Mesenchymal stem cell (in vitro differentiated cells and primary cell): ENCODE results near the gene BABAM2.

Source experiments
- DNase-seq: peaks from one replicate; pipeline ENCODE4 v3.0.0-alpha.2; 2013
- H2AFZ ChIP-seq: one replicate; pipeline ENCODE4 v1.6.1; 2013; ENCODE audit warnings: low read depth, mild to moderate bottlenecking, control low read depth, inconsistent platforms, low read length, moderate library complexity
- H2AK5ac ChIP-seq: 2 replicates; pipeline ENCODE4 v1.6.1; 2013; ENCODE audit warnings: low read length, moderate library complexity, mild to moderate bottlenecking, inconsistent platforms; ENCODE audit not compliant: severe bottlenecking
- H2BK120ac ChIP-seq: one replicate; pipeline ENCODE4 v1.6.1; 2013; ENCODE audit warnings: low read depth, mild to moderate bottlenecking, inconsistent platforms, low read length, moderate library complexity
- H2BK12ac ChIP-seq, 2 experiments: one replicate each; pipeline ENCODE4 v1.6.1; 2013; ENCODE audit warnings: inconsistent platforms in 2 of 2, low read length in 2 of 2, mild to moderate bottlenecking in 2 of 2, moderate library complexity in 2 of 2, control low read depth in 1 of 2
- H2BK15ac ChIP-seq: one replicate; pipeline ENCODE4 v1.6.1; 2013; ENCODE audit warnings: mild to moderate bottlenecking, low read depth, inconsistent platforms; ENCODE audit not compliant: poor library complexity, severe bottlenecking
- H2BK5ac ChIP-seq: 2 replicates; pipeline ENCODE4 v1.6.1; 2013; ENCODE audit warnings: low read depth, mild to moderate bottlenecking, low read length, control low read depth, inconsistent platforms; ENCODE audit not compliant: poor library complexity, severe bottlenecking
- H3K14ac ChIP-seq, 2 experiments: one replicate each; pipeline ENCODE4 v1.6.1; 2013; ENCODE audit warnings: inconsistent platforms in 2 of 2, low read length in 2 of 2, control low read depth in 1 of 2, mild to moderate bottlenecking in 1 of 2, moderate library complexity in 1 of 2
- H3K18ac ChIP-seq, 2 experiments: one replicate each; pipeline ENCODE4 v1.6.1; 2013; ENCODE audit warnings: inconsistent platforms in 2 of 2, low read length in 2 of 2, control low read depth in 1 of 2, low read depth in 1 of 2, mild to moderate bottlenecking in 1 of 2
- H3K23ac ChIP-seq, 2 experiments: one replicate each; pipeline ENCODE4 v1.6.1; 2013; ENCODE audit warnings: inconsistent platforms in 2 of 2, low read length in 2 of 2, mild to moderate bottlenecking in 2 of 2, moderate library complexity in 2 of 2, control low read depth in 1 of 2
- H3K27ac ChIP-seq: 2 replicates; pipeline ENCODE4 v1.5.1; 2013; ENCODE audit warnings: mild to moderate bottlenecking, moderate library complexity, low read length, control low read depth, inconsistent platforms; ENCODE audit not compliant: poor library complexity, severe bottlenecking
- H3K27me3 ChIP-seq, 2 experiments: 2 replicates each; pipeline versions ENCODE4 v1.6.1 to v1.7.0; 2013; ENCODE audit warnings: low read length in 2 of 2, mild to moderate bottlenecking in 2 of 2, moderate library complexity in 2 of 2, control low read depth in 1 of 2, inconsistent platforms in 1 of 2; ENCODE audit not compliant: control insufficient read depth in 1 of 2, insufficient read depth in 1 of 2
- H3K36me3 ChIP-seq, 2 experiments: 2 replicates each; pipeline versions ENCODE4 v1.6.1 to v1.7.0; 2013; ENCODE audit warnings: low read length in 2 of 2, control low read depth in 1 of 2, inconsistent platforms in 1 of 2, low read depth in 1 of 2, mild to moderate bottlenecking in 1 of 2; ENCODE audit not compliant: insufficient read depth in 2 of 2, control insufficient read depth in 1 of 2
- H3K4ac ChIP-seq, 2 experiments: one replicate each; pipeline ENCODE4 v1.6.1; 2013; ENCODE audit warnings: inconsistent platforms in 2 of 2, low read length in 2 of 2, mild to moderate bottlenecking in 2 of 2, moderate library complexity in 2 of 2, control low read depth in 1 of 2, low read depth in 1 of 2
- H3K4me1 ChIP-seq: 2 replicates; pipeline ENCODE4 v1.6.1; 2013; ENCODE audit warnings: low read depth, low read length, control low read depth; ENCODE audit not compliant: control insufficient read depth, insufficient read depth
- H3K4me2 ChIP-seq: 2 replicates; pipeline ENCODE4 v1.6.1; 2013; ENCODE audit warnings: low read length, mild to moderate bottlenecking, inconsistent platforms; ENCODE audit not compliant: poor library complexity, severe bottlenecking
- H3K4me3 ChIP-seq, 2 experiments: 2 replicates each; pipeline versions ENCODE4 v1.5.1 to v1.7.0; 2013; ENCODE audit warnings: low read length in 2 of 2, mild to moderate bottlenecking in 2 of 2, control low read depth in 1 of 2, low read depth in 1 of 2; ENCODE audit not compliant: insufficient read depth in 1 of 2
- H3K79me1 ChIP-seq: replicated peaks from 2 replicates; pipeline ENCODE4 v1.6.1; 2013; ENCODE audit warnings: mild to moderate bottlenecking, control low read depth, low read length, inconsistent platforms; ENCODE audit not compliant: poor library complexity, severe bottlenecking
- H3K9ac ChIP-seq: 2 replicates; pipeline ENCODE4 v1.7.0; 2013; ENCODE audit warnings: mild to moderate bottlenecking, low read length, moderate library complexity
- H3K9me3 ChIP-seq: 2 replicates; pipeline ENCODE4 v1.7.0; 2013; ENCODE audit warnings: mild to moderate bottlenecking, low read length; ENCODE audit not compliant: control insufficient read depth
- H4K8ac ChIP-seq: one replicate; pipeline ENCODE4 v1.6.1; 2013; ENCODE audit warnings: inconsistent platforms, mild to moderate bottlenecking, low read length, moderate library complexity
- H4K91ac ChIP-seq: one replicate; pipeline ENCODE4 v1.6.1; 2013; ENCODE audit warnings: mild to moderate bottlenecking, low read length, inconsistent platforms
- WGBS: methylation state at CpG from one replicate; pipeline ENCODE4 v1.1.7; 2013; ENCODE audit warnings: mixed read lengths; 5-methylcytosine and 5-hydroxymethylcytosine counted together

BABAM2 gene

GRCh38 chr2:27911458-27912210 is 21.1 kb downstream of the BABAM2 start:
- WGBS: 97% methylated on average over 2 of the region's 2 CpGs
- H3K9ac ChIP-seq: no peak overlapping the region
- H4K8ac ChIP-seq: no peak overlapping the region
- H3K27ac ChIP-seq: no peak overlapping the region
- H2BK15ac ChIP-seq: no peak overlapping the region
- H3K4me2 ChIP-seq: no peak overlapping the region
- H3K23ac ChIP-seq: no peak overlapping the region
- H3K9me3 ChIP-seq: no peaks in the 10 kb centered on the region
- DNase-seq: no peak
- H3K4ac ChIP-seq: no peak overlapping the region
- no peak overlapping the region for H2BK120ac ChIP-seq
- no peak overlapping the region for H4K91ac ChIP-seq
- peaks cover 3% of the 10 kb centered on the region in 2 experiments for H3K36me3 ChIP-seq
- peaks cover 11% of the 10 kb centered on the region for H3K79me1 ChIP-seq
- no peak overlapping the region for H3K18ac ChIP-seq
- H3K14ac ChIP-seq: no peak overlapping the region
- no peak overlapping the region for H2BK5ac ChIP-seq
- H3K4me3 ChIP-seq: no peak overlapping the region
- H3K4me1 ChIP-seq: no peaks in the 10 kb centered on the region
- H2AFZ ChIP-seq: no peak overlapping the region
- H2BK12ac ChIP-seq: no peak overlapping the region
- H3K27me3 ChIP-seq: no peaks in the 10 kb centered on the region
- H2AK5ac ChIP-seq: no peak overlapping the region

GRCh38 chr2:27912512-27912911 is 22.0 kb downstream of the BABAM2 start:
- Histone ChIP-seq H3K14ac (no peak overlapping the region), H3K27ac (no peak overlapping the region), H2BK12ac (no peak overlapping the region), H3K18ac (no peak overlapping the region), H3K9ac (no peak overlapping the region), H3K27me3 (no peaks in the 10 kb centered on the region), H3K4me3 (no peak overlapping the region), H3K4ac (no peak overlapping the region), H2BK120ac (no peak overlapping the region), H3K9me3 (no peaks in the 10 kb centered on the region), H4K8ac (no peak overlapping the region), H2AFZ (no peak overlapping the region), H2BK15ac (no peak overlapping the region), H2BK5ac (no peak overlapping the region), H3K4me2 (no peak overlapping the region), H3K79me1 (peaks cover 16% of the 10 kb centered on the region), H2AK5ac (no peak overlapping the region), H3K36me3 (peaks cover 0 to 3% of the 10 kb centered on the region in 2 experiments), H3K4me1 (no peaks in the 10 kb centered on the region), H4K91ac (no peak overlapping the region), H3K23ac (no peak overlapping the region)
- WGBS: 96% methylated on average over 2 of the region's 2 CpGs
- DNase-seq: no peak

GRCh38 chr2:27914041-27914804 is 23.7 kb downstream of the BABAM2 start:
- no peaks in the 10 kb centered on the region for H3K4me1 ChIP-seq
- H2AFZ ChIP-seq: no peak overlapping the region
- no peak overlapping the region for H4K8ac ChIP-seq

GRCh38 chr2:27914805-27915175 is 24.3 kb downstream of the BABAM2 start:
- Histone ChIP-seq H3K9me3 (no peaks in the 10 kb centered on the region), H2BK5ac (no peak overlapping the region), H3K14ac (no peak overlapping the region), H3K18ac (no peak overlapping the region), H3K4ac (no peak overlapping the region), H2AFZ (no peak overlapping the region), H3K9ac (peak overlapping the region; percentile 64), H3K36me3 (no peaks in the 10 kb centered on the region), H3K23ac (no peak overlapping the region), H2BK12ac (no peak overlapping the region), H3K79me1 (peaks cover 12% of the 10 kb centered on the region), H3K4me1 (no peaks in the 10 kb centered on the region), H3K27ac (no peak overlapping the region), H2BK15ac (no peak overlapping the region), H4K8ac (no peak overlapping the region), H3K4me2 (no peak overlapping the region), H4K91ac (no peak overlapping the region), H3K4me3 (no peak overlapping the region), H2AK5ac (no peak overlapping the region), H3K27me3 (no peaks in the 10 kb centered on the region), H2BK120ac (no peak overlapping the region)
- no peak for DNase-seq

More at GRCh38 chr2:27914041-27914804, 23.7 kb downstream of the BABAM2 start:
- Histone ChIP-seq H3K36me3 (no peaks in the 10 kb centered on the region), H2AK5ac (no peak overlapping the region), H3K9ac (peak overlapping the region; percentile 64), H3K4me3 (no peak overlapping the region), H3K79me1 (peaks cover 14% of the 10 kb centered on the region), H3K27ac (no peak overlapping the region), H3K4me2 (no peak overlapping the region), H4K91ac (no peak overlapping the region), H3K23ac (no peak overlapping the region), H3K4ac (no peak overlapping the region), H3K9me3 (no peaks in the 10 kb centered on the region), H3K27me3 (no peaks in the 10 kb centered on the region), H3K18ac (no peak overlapping the region), H2BK12ac (no peak overlapping the region), H2BK120ac (no peak overlapping the region), H3K14ac (no peak overlapping the region), H2BK5ac (no peak overlapping the region), H2BK15ac (no peak overlapping the region)
- WGBS: no CpG with 5 or more reads among the region's 2 CpGs
- no peak for DNase-seq
